Measurements from ENCODE around the gene STARD3.

- TF ChIP-seq POLR2A (IDR thresholded peaks at IDR 0.05) (no peak), CTCF (IDR thresholded peaks at IDR 0.05) (no peak)
Measured at GRCh38 chr17:39603304-39604016, 33.5 kb upstream of the STARD3 start.
